Erythroblast (primary cell): ENCODE measurements around the gene XYLT1.

ENCODE experiments used
- GATA1 ChIP-seq: IDR thresholded peaks from 2 replicates; pipeline ENCODE4 v1.6.1; 2011; ENCODE audit warnings: low read depth, mild to moderate bottlenecking, control low read depth, low read length, moderate library complexity
- POLR2A ChIP-seq: IDR thresholded peaks from 2 replicates; pipeline ENCODE4 v1.6.1; 2011; ENCODE audit warnings: mild to moderate bottlenecking, low read length

DNA sequence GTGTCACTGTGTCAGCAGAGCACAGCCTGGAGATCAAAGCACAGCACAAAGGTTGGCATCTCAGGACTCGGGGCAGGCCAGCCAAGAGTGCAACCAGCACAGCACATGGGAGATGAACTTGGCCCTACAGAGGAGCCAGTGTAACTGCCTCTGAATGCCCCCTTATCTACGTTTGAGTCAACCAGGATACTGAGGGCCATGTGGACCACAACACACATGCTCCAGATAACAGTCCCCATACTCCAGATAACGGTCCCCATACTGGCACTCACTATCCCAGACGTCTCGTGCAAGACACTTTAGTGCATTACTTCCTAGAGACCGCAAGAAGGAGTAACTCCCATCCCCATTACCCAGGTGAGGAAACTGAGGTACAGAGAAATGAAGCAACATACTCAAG, 88.2 kb downstream of the XYLT1 start:
- TF ChIP-seq POLR2A (no peak), GATA1 (no peak)
